ENCODE results near the gene SH3PXD2A. TPM values are rescaled to one million over a fixed set of nuclear protein-coding genes. Genes with fewer than 3 reads are reported as not detected.
A peak's percentile ranks its signal among the peaks of the same experiment; 100 is the strongest.

Gene SH3PXD2A
- total RNA-seq, 1 experiment from 2014 or later: 4.5 TPM

- Histone ChIP-seq H3K27me3 (ENCODE audit: insufficient read depth, low read length) (no peaks in the 10 kb centered on the region), H3K23me2 (ENCODE audit: insufficient read length, low read depth, low read length, poor library complexity, severe bottlenecking) (no peaks in the 10 kb centered on the region), H3K4ac (ENCODE audit: low read depth, low read length) (no peak overlapping the region), H3K23ac (ENCODE audit: insufficient read length, low read depth, low read length) (no peak overlapping the region), H2BK20ac (ENCODE audit: low read depth, low read length, poor library complexity, severe bottlenecking) (no peak overlapping the region), H2AFZ (ENCODE audit: low read length) (no peak overlapping the region), H4K91ac (ENCODE audit: insufficient read length, low read depth, low read length) (no peak overlapping the region), H2BK5ac (ENCODE audit: insufficient read length, low read length) (no peak overlapping the region), H3K9ac (ENCODE audit: extremely low read depth, insufficient read length, low read length) (no peak overlapping the region), H3K14ac (ENCODE audit: insufficient read depth, low read length) (no peak overlapping the region), H3K4me1 (ENCODE audit: insufficient read depth, low read length) (no peaks in the 10 kb centered on the region; the same call in 1 of the 2 replicates), H3K79me2 (ENCODE audit: insufficient read depth, low read length) (no peaks in the 10 kb centered on the region), H2AK5ac (ENCODE audit: insufficient read length, low read length) (no peak overlapping the region), H3K79me1 (ENCODE audit: insufficient read depth, low read depth, low read length, poor library complexity, severe bottlenecking) (no peaks in the 10 kb centered on the region), H3K56ac (ENCODE audit: insufficient read length, low read depth, low read length) (no peak overlapping the region), H4K8ac (replicated peaks; ENCODE audit: insufficient read length, low read depth, low read length) (no peak overlapping the region), H3K18ac (ENCODE audit: insufficient read length, low read depth, low read length) (no peak overlapping the region), H3K4me2 (ENCODE audit: insufficient read depth, insufficient read length, low read length) (no peak overlapping the region), H3K9me3 (ENCODE audit: control insufficient read depth, low read depth, low read length) (no peaks in the 10 kb centered on the region), H2BK120ac (ENCODE audit: low read depth, low read length, poor library complexity, severe bottlenecking) (no peak overlapping the region), H4K20me1 (ENCODE audit: control insufficient read depth, insufficient read depth, insufficient read length) (no peaks in the 10 kb centered on the region), H3K27ac (ENCODE audit: insufficient read length, low read depth, low read length) (no peak overlapping the region), H3T11ph (ENCODE audit: low read length) (no peak overlapping the region), H2BK12ac (ENCODE audit: insufficient read length, low read depth, low read length) (no peak overlapping the region), H4K5ac (ENCODE audit: insufficient read length, low read depth, low read length) (no peak overlapping the region), H2BK15ac (ENCODE audit: low read depth, low read length) (no peak overlapping the region)
- DNase-seq: peak; percentile 64
- peak; percentile 74 for TF ChIP-seq CTCF (conservative IDR thresholded peaks at IDR 0.05)
- Mint-ChIP-seq H3K9me3 (no peaks in the 10 kb centered on the region), H3K4me3 (no peak overlapping the region), H3K4me1 (peaks cover 17 to 30% of the 10 kb centered on the region in 2 experiments), H3K36me3 (ENCODE audit: insufficient read depth in 1 of 3, low read depth in 3 of 3) (no peaks in the 10 kb centered on the region; a peak in 1 of 7 replicates), H3K27ac (peak overlapping the region in 2 of 3 experiments; percentile 13 to 51; a peak in 2 of 7 replicates), H3K27me3 (ENCODE audit: low read depth) (peaks cover 2% of the 10 kb centered on the region; the same call in 1 of the 2 replicates)
- no CpG with 5 or more reads among the region's 9 CpGs for WGBS (ENCODE audit: extremely low coverage, insufficient read length, low lambda C conversion rate)
These were observed 189.2 kb downstream of the SH3PXD2A start for GRCh38 chr10:103666087-103666761.

Measured in H9 (cell line).